Right lobe of liver (tissue), 4 donors: ENCODE data around the gene FOXC1.

Experiments used
- POLR2A ChIP-seq: fragments of 450-650 bp; IDR thresholded peaks from one replicate; pipeline ENCODE4 v1.6.1; 2017; ENCODE audit warnings: antibody characterized with exemption, mild to moderate bottlenecking
- TF ChIP-seq, protein P1 (sequence below), 4 donors: fragments of 200-600 bp in 3 of 4; fragments of 450-650 bp in 1 of 4; IDR thresholded peaks; one replicate each; pipeline versions ENCODE4 v1.5.1 to v1.8.0; 2016 to 2022; ENCODE audit warnings: antibody characterized with exemption in 4 of 4, mild to moderate bottlenecking in 2 of 4
- donor health status: DM: no; HTN: no; CAD: no.
- donor health status: DM: no; HTN: no; CAD: no.
- donor health status: DM: no; HTN: yes; CAD: no.

GRCh38 chr6:1630771-1631217 lies 21.1 kb downstream of the FOXC1 start:
- no peak for TF ChIP-seq POLR2A
- TF ChIP-seq, protein P1, sequence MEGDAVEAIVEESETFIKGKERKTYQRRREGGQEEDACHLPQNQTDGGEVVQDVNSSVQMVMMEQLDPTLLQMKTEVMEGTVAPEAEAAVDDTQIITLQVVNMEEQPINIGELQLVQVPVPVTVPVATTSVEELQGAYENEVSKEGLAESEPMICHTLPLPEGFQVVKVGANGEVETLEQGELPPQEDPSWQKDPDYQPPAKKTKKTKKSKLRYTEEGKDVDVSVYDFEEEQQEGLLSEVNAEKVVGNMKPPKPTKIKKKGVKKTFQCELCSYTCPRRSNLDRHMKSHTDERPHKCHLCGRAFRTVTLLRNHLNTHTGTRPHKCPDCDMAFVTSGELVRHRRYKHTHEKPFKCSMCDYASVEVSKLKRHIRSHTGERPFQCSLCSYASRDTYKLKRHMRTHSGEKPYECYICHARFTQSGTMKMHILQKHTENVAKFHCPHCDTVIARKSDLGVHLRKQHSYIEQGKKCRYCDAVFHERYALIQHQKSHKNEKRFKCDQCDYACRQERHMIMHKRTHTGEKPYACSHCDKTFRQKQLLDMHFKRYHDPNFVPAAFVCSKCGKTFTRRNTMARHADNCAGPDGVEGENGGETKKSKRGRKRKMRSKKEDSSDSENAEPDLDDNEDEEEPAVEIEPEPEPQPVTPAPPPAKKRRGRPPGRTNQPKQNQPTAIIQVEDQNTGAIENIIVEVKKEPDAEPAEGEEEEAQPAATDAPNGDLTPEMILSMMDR (IDR thresholded peaks at IDR 0.05): no peak
